ENCODE data around the gene CD3D.

DNA sequence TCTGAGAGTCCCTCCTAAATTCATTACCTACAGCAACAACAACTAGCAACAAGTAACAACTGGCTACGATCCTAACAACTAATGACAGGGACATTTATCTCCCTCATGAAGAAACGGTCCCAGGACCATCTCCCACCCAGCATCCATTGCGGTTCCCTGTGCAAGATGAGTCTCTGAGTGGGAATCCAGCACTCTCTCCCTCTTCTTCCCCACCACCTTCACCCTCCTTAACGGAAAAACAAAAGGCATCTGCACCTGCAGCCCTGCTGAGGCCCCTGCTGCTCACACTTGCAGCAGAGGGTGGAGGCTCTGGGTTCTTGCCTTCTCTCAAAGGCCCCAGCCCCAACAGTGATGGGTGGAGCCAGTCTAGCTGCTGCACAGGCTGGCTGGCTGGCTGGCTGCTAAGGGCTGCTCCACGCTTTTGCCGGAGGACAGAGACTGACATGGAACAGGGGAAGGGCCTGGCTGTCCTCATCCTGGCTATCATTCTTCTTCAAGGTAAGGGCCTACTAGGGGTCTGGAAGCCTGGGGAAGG lies 1.5 kb upstream of the CD3D start, which contains the start of gene CD3G:
- TF ChIP-seq, protein P1, sequence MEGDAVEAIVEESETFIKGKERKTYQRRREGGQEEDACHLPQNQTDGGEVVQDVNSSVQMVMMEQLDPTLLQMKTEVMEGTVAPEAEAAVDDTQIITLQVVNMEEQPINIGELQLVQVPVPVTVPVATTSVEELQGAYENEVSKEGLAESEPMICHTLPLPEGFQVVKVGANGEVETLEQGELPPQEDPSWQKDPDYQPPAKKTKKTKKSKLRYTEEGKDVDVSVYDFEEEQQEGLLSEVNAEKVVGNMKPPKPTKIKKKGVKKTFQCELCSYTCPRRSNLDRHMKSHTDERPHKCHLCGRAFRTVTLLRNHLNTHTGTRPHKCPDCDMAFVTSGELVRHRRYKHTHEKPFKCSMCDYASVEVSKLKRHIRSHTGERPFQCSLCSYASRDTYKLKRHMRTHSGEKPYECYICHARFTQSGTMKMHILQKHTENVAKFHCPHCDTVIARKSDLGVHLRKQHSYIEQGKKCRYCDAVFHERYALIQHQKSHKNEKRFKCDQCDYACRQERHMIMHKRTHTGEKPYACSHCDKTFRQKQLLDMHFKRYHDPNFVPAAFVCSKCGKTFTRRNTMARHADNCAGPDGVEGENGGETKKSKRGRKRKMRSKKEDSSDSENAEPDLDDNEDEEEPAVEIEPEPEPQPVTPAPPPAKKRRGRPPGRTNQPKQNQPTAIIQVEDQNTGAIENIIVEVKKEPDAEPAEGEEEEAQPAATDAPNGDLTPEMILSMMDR (IDR thresholded peaks at IDR 0.05; ENCODE audit: insufficient read depth, low read length, poor library complexity, severe bottlenecking): no peak
- no peak for TF ChIP-seq EZH2phosphoT487 (conservative IDR thresholded peaks at IDR 0.05; ENCODE audit: low read length)
